IPS DF 19.7 (cell line): ENCODE measurements around the gene FMN2.
"Not testable (repeated sequence)": the region's sequence is repeated elsewhere in the genome, so short reads cannot be mapped to it uniquely, and the experiment has no call there.

Source experiments
- DNase-seq: peaks from one replicate; pipeline ENCODE4 v3.0.0-alpha.2; 2013; ENCODE audit warnings: low read depth, low spot score

Gene FMN2

GRCh38 chr1:240310226-240310925, 218.7 kb downstream of the FMN2 start:
- DNase-seq: no peak

GRCh38 chr1:240312872-240313271, 221.2 kb downstream of the FMN2 start:
- no peak for DNase-seq

- no peak for DNase-seq
Measured at GRCh38 chr1:240314845-240315801, 223.4 kb downstream of the FMN2 start.

- DNase-seq: no peak
Measured at GRCh38 chr1:240319998-240320397, 228.3 kb downstream of the FMN2 start.

GRCh38 chr1:240320659-240321058, 229.0 kb downstream of the FMN2 start:
- DNase-seq: no peak

- no peak for DNase-seq
Measured at GRCh38 chr1:240322943-240323342, 231.3 kb downstream of the FMN2 start.

- not testable (repeated sequence) for DNase-seq
Measured at GRCh38 chr1:240328382-240328781, 236.7 kb downstream of the FMN2 start.

GRCh38 chr1:240329443-240329842, 237.8 kb downstream of the FMN2 start:
- no peak for DNase-seq

GRCh38 chr1:240332672-240333071, 241.0 kb downstream of the FMN2 start:
- DNase-seq: no peak

- no peak for DNase-seq
Measured at GRCh38 chr1:240337781-240338180, 246.1 kb downstream of the FMN2 start.

GRCh38 chr1:240338837-240339236, 247.2 kb downstream of the FMN2 start:
- no peak for DNase-seq

GRCh38 chr1:240341365-240342250, 249.9 kb downstream of the FMN2 start:
- no peak for DNase-seq

- no peak for DNase-seq
Measured at GRCh38 chr1:240342251-240342625, 250.6 kb downstream of the FMN2 start.

- DNase-seq: no peak
Measured at GRCh38 chr1:240343045-240343444, 251.4 kb downstream of the FMN2 start.

- DNase-seq: no peak
Measured at GRCh38 chr1:240343966-240344365, 252.3 kb downstream of the FMN2 start.

- no peak for DNase-seq
Measured at GRCh38 chr1:240344918-240345317, 253.2 kb downstream of the FMN2 start.

- no peak for DNase-seq
Measured at GRCh38 chr1:240349695-240350094, 258.0 kb downstream of the FMN2 start.

GRCh38 chr1:240350910-240351331, 259.2 kb downstream of the FMN2 start:
- no peak for DNase-seq

GRCh38 chr1:240351690-240352089, 260.0 kb downstream of the FMN2 start:
- DNase-seq: no peak

- DNase-seq: no peak
Measured at GRCh38 chr1:240352769-240353168, 261.1 kb downstream of the FMN2 start.

- no peak for DNase-seq
Measured at GRCh38 chr1:240356568-240356967, 264.9 kb downstream of the FMN2 start.

GRCh38 chr1:240362046-240362445, 270.4 kb downstream of the FMN2 start:
- DNase-seq: no peak
